ENCODE data around the gene ZNF223. TPM values are rescaled to one million over a fixed set of nuclear protein-coding genes. Genes with fewer than 3 reads are reported as not detected.
A peak's percentile ranks its signal among the peaks of the same experiment; 100 is the strongest.

ZNF223 gene
- total RNA-seq, 6 donors from 2014 or later = 4.7 to 11.8 (median 6.3) TPM

DNA sequence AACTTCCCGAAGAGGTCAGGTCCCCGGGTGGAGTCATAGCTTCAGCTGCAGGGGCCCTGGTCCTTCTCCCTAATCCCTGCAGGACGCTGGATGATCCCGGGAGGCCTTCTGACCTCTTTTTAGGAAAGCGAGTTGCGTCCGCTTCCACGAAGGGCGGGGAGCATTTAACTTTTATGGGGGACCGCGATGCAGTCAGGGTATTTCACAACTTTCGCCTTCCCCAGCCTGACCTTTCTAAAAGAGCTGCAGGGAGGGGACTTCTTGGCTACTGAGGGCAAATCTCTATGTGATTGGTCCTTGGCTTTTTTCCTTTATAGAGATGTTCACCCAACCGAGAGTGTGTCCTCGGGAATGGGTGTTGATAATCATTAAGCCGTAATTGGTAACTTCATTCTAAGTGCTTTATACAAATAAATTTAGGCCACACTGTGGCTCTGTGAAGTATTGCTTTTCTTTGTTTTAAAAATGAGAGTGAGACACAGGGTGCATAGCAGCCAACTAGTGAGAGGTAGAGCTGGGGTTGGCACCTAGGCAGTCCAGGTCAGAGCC, 48.3 kb upstream of the ZNF223 start:
- TF ChIP-seq POLR2AphosphoS5 (IDR thresholded peaks at IDR 0.05) = no peak
- no peak for TF ChIP-seq EP300 (IDR thresholded peaks at IDR 0.05)
- no peak for TF ChIP-seq POLR2A (IDR thresholded peaks at IDR 0.05)
- H3K4me1 ChIP-seq = peaks cover 10 to 16% (median 12%) of the 10 kb centered on the region in 4 donors
- DNase-seq = no peak
- H3K4me3 ChIP-seq = peak overlapping the region; percentile 78 to 96 (median 87)
- peak; percentile 14 to 28 for ATAC-seq (ENCODE audit: low FRiP score in 2 of 2)
- H3K36me3 ChIP-seq = peaks cover 9 to 21% (median 17%) of the 10 kb centered on the region in 4 donors
- no peaks in the 10 kb centered on the region for H3K27me3 ChIP-seq
- WGBS, 2 donors = 7% methylated on average over 12 to 15 of the region's 15 CpGs
- peaks cover 6 to 30% (median 26%) of the 10 kb centered on the region in 4 donors for H3K9me3 ChIP-seq
- H3K27ac ChIP-seq = peak overlapping the region in 3 of 4 donors; percentile 86 to 90 (median 88)

DNA sequence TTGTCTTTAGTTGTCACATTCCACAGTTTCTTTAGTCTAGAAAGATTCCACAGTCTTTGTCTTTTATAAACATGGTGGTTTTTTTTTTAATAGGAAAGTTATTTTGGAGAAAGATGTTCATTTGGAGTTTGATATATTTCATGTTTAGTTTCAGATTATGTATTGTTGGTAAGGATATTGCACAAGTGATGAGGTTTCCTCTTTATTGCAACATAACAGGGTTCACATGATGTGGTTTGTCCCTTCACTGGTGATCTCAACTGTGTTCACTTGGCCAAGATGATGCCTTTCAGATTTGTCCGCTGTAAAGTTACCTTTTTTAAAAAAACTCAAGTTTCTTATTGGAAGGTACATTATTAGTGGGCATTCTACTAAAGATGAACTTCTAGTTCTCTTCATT, 45.9 kb upstream of the ZNF223 start:
- Histone ChIP-seq H3K4me3 (no peak overlapping the region), H3K27ac (peak overlapping the region in 1 of 4 donors; percentile 7), H3K4me1 (peaks cover 10 to 16% (median 12%) of the 10 kb centered on the region in 4 donors), H3K9me3 (peaks cover 30 to 53% (median 44%) of the 10 kb centered on the region in 4 donors), H3K36me3 (peaks cover 34 to 45% (median 41%) of the 10 kb centered on the region in 4 donors), H3K27me3 (no peaks in the 10 kb centered on the region)
- TF ChIP-seq POLR2AphosphoS5 (IDR thresholded peaks at IDR 0.05) (peak in 1 of 2 donors; percentile 21), EP300 (IDR thresholded peaks at IDR 0.05) (no peak)
- no peak for ATAC-seq (ENCODE audit: low FRiP score in 2 of 2)
- WGBS, 2 donors = 67 to 76% methylated on average over 1 of the region's 1 CpG
- no peak for DNase-seq

DNA sequence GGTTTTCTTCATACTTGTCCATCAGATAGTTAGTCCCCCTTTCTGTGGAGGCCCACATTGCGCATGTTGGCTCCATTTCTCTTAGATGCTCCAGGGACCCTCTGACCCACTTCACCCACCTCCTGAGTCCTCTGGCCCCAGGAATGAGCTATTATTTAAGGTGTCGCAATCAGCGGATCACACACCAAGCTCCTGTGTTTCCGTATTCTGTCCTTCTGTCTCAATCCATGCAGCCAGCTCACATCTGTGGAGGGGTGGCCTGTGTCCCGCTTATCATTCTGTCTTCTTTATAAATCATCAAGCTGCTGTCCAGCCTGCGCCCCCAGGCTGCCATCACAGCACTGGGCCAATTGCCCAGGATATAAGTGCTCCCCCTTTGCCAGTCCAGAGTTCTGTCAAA, 44.4 kb upstream of the ZNF223 start:
- ATAC-seq (ENCODE audit: low FRiP score in 2 of 2) = no peak
- 94 to 98% methylated on average over 6 of the region's 6 CpGs for WGBS, 2 donors
- DNase-seq = no peak
- Histone ChIP-seq H3K27ac (no peak overlapping the region), H3K27me3 (no peaks in the 10 kb centered on the region), H3K4me3 (no peak overlapping the region), H3K36me3 (peaks cover 37 to 55% (median 53%) of the 10 kb centered on the region in 4 donors), H3K9me3 (peaks cover 42 to 67% (median 59%) of the 10 kb centered on the region in 4 donors), H3K4me1 (peaks cover 6 to 10% (median 8%) of the 10 kb centered on the region in 4 donors)
- TF ChIP-seq EP300 (IDR thresholded peaks at IDR 0.05) = no peak
- no peak for TF ChIP-seq POLR2A (IDR thresholded peaks at IDR 0.05)
- no peak for TF ChIP-seq POLR2AphosphoS5 (IDR thresholded peaks at IDR 0.05)
- TF ChIP-seq, protein P1, sequence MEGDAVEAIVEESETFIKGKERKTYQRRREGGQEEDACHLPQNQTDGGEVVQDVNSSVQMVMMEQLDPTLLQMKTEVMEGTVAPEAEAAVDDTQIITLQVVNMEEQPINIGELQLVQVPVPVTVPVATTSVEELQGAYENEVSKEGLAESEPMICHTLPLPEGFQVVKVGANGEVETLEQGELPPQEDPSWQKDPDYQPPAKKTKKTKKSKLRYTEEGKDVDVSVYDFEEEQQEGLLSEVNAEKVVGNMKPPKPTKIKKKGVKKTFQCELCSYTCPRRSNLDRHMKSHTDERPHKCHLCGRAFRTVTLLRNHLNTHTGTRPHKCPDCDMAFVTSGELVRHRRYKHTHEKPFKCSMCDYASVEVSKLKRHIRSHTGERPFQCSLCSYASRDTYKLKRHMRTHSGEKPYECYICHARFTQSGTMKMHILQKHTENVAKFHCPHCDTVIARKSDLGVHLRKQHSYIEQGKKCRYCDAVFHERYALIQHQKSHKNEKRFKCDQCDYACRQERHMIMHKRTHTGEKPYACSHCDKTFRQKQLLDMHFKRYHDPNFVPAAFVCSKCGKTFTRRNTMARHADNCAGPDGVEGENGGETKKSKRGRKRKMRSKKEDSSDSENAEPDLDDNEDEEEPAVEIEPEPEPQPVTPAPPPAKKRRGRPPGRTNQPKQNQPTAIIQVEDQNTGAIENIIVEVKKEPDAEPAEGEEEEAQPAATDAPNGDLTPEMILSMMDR (IDR thresholded peaks at IDR 0.05) = no peak

DNA sequence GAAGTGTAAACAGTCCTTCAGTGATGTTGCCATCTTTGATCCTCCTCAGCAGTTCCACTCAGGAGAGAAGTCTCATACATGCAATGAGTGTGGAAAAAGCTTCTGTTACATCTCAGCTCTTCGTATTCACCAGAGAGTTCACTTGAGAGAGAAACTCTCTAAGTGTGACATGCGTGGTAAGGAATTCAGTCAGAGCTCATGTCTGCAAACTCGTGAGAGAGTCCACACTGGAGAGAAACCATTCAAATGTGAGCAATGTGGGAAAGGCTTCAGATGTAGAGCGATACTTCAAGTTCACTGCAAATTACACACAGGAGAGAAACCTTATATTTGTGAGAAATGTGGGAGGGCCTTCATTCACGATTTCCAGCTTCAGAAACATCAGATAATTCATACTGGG, 41.4 kb upstream of the ZNF223 start:
- no peak overlapping the region for H3K4me3 ChIP-seq

DNA sequence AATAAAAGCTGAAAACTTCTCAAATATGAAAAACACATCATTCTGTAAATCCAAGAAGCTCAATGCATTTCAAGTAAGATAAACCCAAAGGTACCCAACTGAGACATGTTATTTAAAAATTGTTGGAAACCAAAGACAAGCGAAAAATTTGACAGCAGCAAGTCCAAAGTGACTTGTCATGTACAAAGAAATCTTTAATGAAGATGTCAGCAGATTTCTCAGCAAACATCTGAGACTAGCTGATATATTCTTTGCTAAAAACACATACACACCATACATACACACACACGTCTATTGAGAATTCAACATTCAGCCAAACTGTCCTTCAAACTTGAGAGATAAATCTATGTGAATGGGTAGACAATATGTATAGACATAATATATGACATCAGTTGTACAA, 32.3 kb upstream of the ZNF223 start:
- TF ChIP-seq EP300 (IDR thresholded peaks at IDR 0.05) = no peak
- TF ChIP-seq, protein P1 (IDR thresholded peaks at IDR 0.05) = no peak
- no peak for TF ChIP-seq POLR2A (IDR thresholded peaks at IDR 0.05)
- TF ChIP-seq POLR2AphosphoS5 (IDR thresholded peaks at IDR 0.05) = no peak
- H3K27ac ChIP-seq = no peak overlapping the region
- WGBS, 2 donors = 35 to 41% methylated on average over 2 of the region's 2 CpGs
- H3K9me3 ChIP-seq = peaks cover 0 to 21% (median 9%) of the 10 kb centered on the region in 4 donors
- H3K4me1 ChIP-seq = no peaks in the 10 kb centered on the region
- no peaks in the 10 kb centered on the region for H3K27me3 ChIP-seq
- H3K4me3 ChIP-seq = no peak overlapping the region
- ATAC-seq (ENCODE audit: low FRiP score in 2 of 2) (no peak), DNase-seq (no peak)
- no peaks in the 10 kb centered on the region for H3K36me3 ChIP-seq

More for the DNA sequence above, 41.4 kb upstream of the ZNF223 start:
- Histone ChIP-seq H3K9me3 (peaks cover 42 to 90% (median 80%) of the 10 kb centered on the region in 4 donors), H3K36me3 (peaks cover 37 to 56% (median 53%) of the 10 kb centered on the region in 4 donors), H3K4me1 (no peaks in the 10 kb centered on the region), H3K27me3 (no peaks in the 10 kb centered on the region), H3K27ac (no peak overlapping the region)
- ATAC-seq (ENCODE audit: low FRiP score in 2 of 2) = no peak
- no peak for DNase-seq
- TF ChIP-seq EP300 (IDR thresholded peaks at IDR 0.05) = no peak
- TF ChIP-seq POLR2A (IDR thresholded peaks at IDR 0.05) = no peak
- TF ChIP-seq POLR2AphosphoS5 (IDR thresholded peaks at IDR 0.05) = no peak
- TF ChIP-seq, protein P1 (IDR thresholded peaks at IDR 0.05) = no peak
- WGBS, 2 donors = 96 to 99% methylated on average over 5 of the region's 5 CpGs

DNA sequence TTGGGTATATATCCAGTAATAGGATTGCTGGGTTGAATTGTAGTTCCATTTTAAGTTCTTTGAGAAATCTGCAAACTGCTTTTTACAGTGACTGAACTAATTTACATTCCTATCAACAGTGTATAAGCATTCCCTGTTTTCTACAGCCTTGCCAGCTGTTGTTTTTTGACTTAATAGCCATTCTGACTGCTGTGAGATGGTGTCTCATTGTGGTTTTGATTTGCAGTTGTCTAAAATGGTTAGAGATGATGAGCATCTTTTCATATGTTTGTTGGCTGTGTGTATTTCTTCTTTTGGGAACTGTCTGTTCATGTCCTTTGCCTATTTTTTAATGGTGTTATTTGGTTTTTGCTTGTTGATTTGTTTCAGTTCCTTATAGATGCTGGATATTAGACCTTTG, 30.6 kb upstream of the ZNF223 start:
- DNase-seq = no peak
- Histone ChIP-seq H3K27ac (no peak overlapping the region), H3K9me3 (peaks cover 0 to 6% (median 2%) of the 10 kb centered on the region in 4 donors), H3K4me3 (no peak overlapping the region), H3K36me3 (no peaks in the 10 kb centered on the region), H3K4me1 (peaks cover 3 to 10% (median 7%) of the 10 kb centered on the region in 4 donors), H3K27me3 (no peaks in the 10 kb centered on the region)
- ATAC-seq (ENCODE audit: low FRiP score in 2 of 2) = no peak
- TF ChIP-seq POLR2AphosphoS5 (IDR thresholded peaks at IDR 0.05) (no peak), EP300 (IDR thresholded peaks at IDR 0.05) (no peak), POLR2A (IDR thresholded peaks at IDR 0.05) (no peak)
- TF ChIP-seq, protein P1 (IDR thresholded peaks at IDR 0.05) = no peak
